GM19238 (cell line): ENCODE measurements around the gene TBX4.
"Not testable (repeated sequence)": the region's sequence is repeated elsewhere in the genome, so short reads cannot be mapped to it uniquely, and the experiment has no call there.

ENCODE experiments used
- DNase-seq: peaks from one replicate; pipeline ENCODE4 v3.0.0; 2011; ENCODE audit warnings: low spot score; ENCODE audit not compliant: insufficient read length

TBX4 gene

GRCh38 chr17:61496174-61496956 lies 44.1 kb downstream of the TBX4 start:
- no peak for DNase-seq

GRCh38 chr17:61496957-61497653 lies 44.9 kb downstream of the TBX4 start:
- DNase-seq: no peak

- DNase-seq: no peak
Measured at GRCh38 chr17:61498042-61498994, 46.1 kb downstream of the TBX4 start.

- no peak for DNase-seq
Measured at GRCh38 chr17:61499632-61500031, 47.4 kb downstream of the TBX4 start.

- DNase-seq: no peak
Measured at GRCh38 chr17:61500287-61500686, 48.1 kb downstream of the TBX4 start.

- no peak for DNase-seq
Measured at GRCh38 chr17:61502292-61502691, 50.1 kb downstream of the TBX4 start.

- no peak for DNase-seq
Measured at GRCh38 chr17:61503961-61504360, 51.7 kb downstream of the TBX4 start.

- no peak for DNase-seq
Measured at GRCh38 chr17:61504697-61505096, 52.5 kb downstream of the TBX4 start.

- no peak for DNase-seq
Measured at GRCh38 chr17:61505846-61506627, 53.8 kb downstream of the TBX4 start.

- DNase-seq: no peak
Measured at GRCh38 chr17:61507383-61508066, 55.3 kb downstream of the TBX4 start.

GRCh38 chr17:61508912-61509311 lies 56.7 kb downstream of the TBX4 start:
- no peak for DNase-seq

- not testable (repeated sequence) for DNase-seq
Measured at GRCh38 chr17:61509454-61509853, 57.2 kb downstream of the TBX4 start.

GRCh38 chr17:61510237-61510636 lies 58.0 kb downstream of the TBX4 start:
- no peak for DNase-seq

- no peak for DNase-seq
Measured at GRCh38 chr17:61510991-61511390, 58.8 kb downstream of the TBX4 start.

GRCh38 chr17:61511480-61512182 lies 59.4 kb downstream of the TBX4 start:
- no peak for DNase-seq

- DNase-seq: no peak
Measured at GRCh38 chr17:61514491-61514890, 62.3 kb downstream of the TBX4 start.

GRCh38 chr17:61517265-61517664 lies 65.0 kb downstream of the TBX4 start:
- no peak for DNase-seq

GRCh38 chr17:61517843-61518606 lies 65.8 kb downstream of the TBX4 start:
- no peak for DNase-seq

GRCh38 chr17:61519139-61519538 lies 66.9 kb downstream of the TBX4 start:
- no peak for DNase-seq
